AG09319 (cell line): ENCODE data around the gene AGRN.

Source experiments
- DNase-seq: peaks from one replicate; pipeline ENCODE4 v3.0.0-alpha.2; 2010; ENCODE audit warnings: low read depth; ENCODE audit errors: extremely low read depth
- TF ChIP-seq, protein P1 (sequence below): IDR thresholded peaks from 2 replicates; pipeline ENCODE4 v1.5.1; 2011; ENCODE audit warnings: low read depth, mild to moderate bottlenecking, inconsistent platforms, low read length, moderate library complexity

Gene AGRN

GRCh38 chr1:979744-980072, 40.2 kb upstream of the AGRN start:
- DNase-seq, result no peak
- TF ChIP-seq, protein P1, sequence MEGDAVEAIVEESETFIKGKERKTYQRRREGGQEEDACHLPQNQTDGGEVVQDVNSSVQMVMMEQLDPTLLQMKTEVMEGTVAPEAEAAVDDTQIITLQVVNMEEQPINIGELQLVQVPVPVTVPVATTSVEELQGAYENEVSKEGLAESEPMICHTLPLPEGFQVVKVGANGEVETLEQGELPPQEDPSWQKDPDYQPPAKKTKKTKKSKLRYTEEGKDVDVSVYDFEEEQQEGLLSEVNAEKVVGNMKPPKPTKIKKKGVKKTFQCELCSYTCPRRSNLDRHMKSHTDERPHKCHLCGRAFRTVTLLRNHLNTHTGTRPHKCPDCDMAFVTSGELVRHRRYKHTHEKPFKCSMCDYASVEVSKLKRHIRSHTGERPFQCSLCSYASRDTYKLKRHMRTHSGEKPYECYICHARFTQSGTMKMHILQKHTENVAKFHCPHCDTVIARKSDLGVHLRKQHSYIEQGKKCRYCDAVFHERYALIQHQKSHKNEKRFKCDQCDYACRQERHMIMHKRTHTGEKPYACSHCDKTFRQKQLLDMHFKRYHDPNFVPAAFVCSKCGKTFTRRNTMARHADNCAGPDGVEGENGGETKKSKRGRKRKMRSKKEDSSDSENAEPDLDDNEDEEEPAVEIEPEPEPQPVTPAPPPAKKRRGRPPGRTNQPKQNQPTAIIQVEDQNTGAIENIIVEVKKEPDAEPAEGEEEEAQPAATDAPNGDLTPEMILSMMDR, result no peak

- TF ChIP-seq, protein P1, result no peak
These were observed 39.8 kb upstream of the AGRN start for GRCh38 chr1:980137-980571.

DNA sequence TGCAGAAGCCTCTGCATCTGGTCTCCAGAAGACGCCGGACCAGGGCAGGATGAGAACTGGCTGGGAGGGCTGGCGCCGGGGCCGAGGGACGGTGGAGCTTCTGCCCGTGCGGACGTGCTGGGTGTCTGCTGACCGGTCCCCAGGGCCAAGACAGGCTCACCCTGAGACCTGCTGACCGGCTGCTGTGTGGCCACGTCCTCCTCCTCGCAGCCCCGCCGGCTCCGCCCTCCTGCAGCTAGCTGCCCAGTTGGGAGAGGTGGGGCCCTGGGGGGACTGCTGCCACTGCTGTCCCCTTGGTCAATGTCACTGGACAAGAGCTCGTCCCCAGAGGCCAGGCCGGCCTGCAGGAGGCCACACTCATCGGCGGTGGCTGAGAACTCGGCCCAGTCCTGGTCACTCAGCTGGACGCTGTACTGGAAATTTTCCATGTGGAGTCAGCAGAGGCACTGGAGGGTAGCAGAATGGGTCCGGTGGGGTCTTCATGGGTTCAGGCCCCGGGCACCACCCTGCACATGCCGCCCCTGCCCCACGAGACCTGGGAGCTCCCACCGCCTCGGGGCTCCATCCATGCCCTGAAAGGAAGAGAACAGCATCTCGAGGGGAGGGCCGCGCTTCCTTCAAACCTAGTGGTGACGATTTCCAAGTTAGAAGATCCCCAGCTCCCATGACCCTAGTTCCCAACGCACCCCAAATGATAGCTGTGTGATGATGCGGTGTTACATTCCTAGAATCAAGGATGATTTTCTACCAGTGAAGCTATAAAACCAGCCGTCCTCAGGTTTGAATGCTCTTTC, 39.1 kb upstream of the AGRN start:
- no peak for DNase-seq
- TF ChIP-seq, protein P1, result no peak

More at GRCh38 chr1:980137-980571, 39.8 kb upstream of the AGRN start:
- DNase-seq, result no peak

DNA sequence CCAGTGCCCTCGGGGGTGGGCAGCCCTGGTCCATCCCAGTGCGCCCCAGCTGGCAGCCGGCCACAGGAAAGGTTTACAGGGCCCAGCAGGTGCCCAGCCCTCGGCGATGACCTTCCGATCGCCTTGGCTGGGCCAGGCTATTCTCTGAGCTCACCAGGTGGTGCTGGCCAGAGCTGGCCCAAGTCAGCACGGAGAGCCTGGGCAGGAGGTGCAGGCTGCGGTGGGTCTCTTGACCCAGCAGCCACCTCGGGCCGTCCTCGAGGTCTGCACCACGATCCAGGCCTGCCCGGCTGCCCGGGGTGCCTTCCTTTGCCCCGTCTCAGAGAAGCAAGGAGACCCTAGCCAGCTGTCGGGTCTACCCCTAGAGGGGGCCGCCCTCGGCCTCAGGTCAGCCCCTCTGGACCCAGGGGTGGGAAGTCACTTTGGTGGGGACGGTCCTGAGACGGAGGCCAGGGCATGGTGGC, 38.4 kb upstream of the AGRN start:
- no peak for DNase-seq
- TF ChIP-seq, protein P1, result no peak

DNA sequence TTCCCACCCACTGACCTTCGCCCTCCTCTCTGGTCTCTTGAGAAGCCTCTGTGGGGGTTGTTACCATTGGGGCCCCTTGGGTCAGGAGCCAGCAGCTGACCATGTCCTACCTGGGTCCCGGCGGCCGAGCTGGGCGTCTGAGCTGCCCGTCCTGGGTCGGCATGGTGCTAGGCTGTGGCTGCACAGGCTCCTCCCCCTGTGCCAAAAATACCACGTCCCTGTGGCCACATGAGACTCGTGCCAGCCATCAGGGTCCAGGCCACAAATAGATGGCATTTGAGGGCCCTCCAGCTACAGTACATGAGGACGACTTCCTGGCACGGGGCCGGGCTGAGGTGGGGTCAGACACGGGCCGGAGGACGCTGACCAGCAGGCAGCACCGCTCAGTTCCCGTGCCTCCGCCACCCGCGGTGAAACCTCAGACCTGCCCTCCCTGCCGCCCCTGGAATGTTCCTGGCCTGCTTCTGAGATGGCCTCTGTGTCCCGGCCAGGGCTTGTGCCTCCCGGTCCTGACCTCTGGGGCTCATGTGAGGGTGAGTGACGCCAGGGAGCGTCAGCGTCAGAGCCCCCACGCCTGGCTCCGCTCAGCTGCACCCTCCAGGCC, 37.9 kb upstream of the AGRN start, which contains the start of gene PERM1:
PERM1 (minus strand) TSS at position 139 of the 604 bp plus-strand sequence. CDS start 1,064 bp downstream, outside the sequence.
- no peak for DNase-seq
- TF ChIP-seq, protein P1, result no peak

DNA sequence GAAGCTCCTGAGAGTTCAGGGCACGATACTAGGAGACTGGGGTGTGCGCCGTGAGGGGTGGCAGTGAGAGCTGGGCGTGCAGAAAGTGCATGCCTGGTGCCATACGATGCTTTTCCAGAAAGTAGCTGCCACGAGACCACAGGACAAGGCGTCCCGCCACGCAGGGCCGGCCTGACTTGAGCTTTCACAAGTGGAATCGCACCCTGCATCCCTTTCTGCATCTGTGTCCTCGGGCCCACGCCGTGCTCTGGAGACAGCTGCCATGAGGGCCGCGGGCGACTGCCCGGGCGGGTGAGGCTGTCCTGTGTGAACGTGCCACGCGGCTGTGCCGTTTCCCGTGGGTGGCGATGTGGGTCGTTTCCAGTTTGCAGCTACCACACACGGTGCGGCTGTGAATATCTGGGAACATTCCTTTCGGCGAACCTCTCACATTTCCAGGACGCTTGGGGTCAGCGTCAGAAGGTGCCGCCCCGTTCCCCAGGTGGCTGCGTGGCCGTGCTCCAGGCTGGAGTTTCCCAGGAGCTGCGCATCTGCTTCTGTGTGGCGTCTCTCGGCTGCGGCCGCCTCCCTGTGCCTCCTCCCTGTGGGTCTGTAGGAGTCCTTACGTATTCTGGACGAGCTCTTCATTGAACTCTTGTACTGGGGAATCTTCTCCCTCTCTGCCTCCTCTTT, 37.0 kb upstream of the AGRN start:
- no peak for DNase-seq

More for the DNA sequence above, 37.0 kb upstream of the AGRN start:
- TF ChIP-seq, protein P1, result no peak
